NB4 (cell line): ENCODE results near the gene CABLES1.

Source experiments
- DNase-seq: peaks from one replicate; pipeline ENCODE4 v3.0.0; 2010; ENCODE audit warnings: low read depth
- H3K4me3 ChIP-seq: one replicate; pipeline ENCODE4 v1.5.1; 2011; ENCODE audit warnings: mild to moderate bottlenecking, low read depth, low read length, moderate library complexity
- MYC ChIP-seq: IDR thresholded peaks from 2 replicates; pipeline ENCODE4 v1.6.1; 2011; ENCODE audit warnings: low read depth, low read length
- POLR2A ChIP-seq: IDR thresholded peaks from 2 replicates; pipeline ENCODE4 v1.6.1; 2011; ENCODE audit warnings: mild to moderate bottlenecking; ENCODE audit not compliant: insufficient read length; ENCODE audit errors: extremely low read depth
- TF ChIP-seq, protein P1 (sequence below): IDR thresholded peaks from one replicate; pipeline ENCODE4 v1.5.1; 2012; ENCODE audit warnings: low read depth, low read length
- TF ChIP-seq, protein P2 (sequence below): IDR thresholded peaks from 2 replicates; pipeline ENCODE4 v1.6.1; 2011; ENCODE audit warnings: low read depth, low read length

Gene CABLES1

GRCh38 chr18:23194155-23194996, 59.1 kb downstream of the CABLES1 start:
- no peak for DNase-seq
- TF ChIP-seq, protein P1, sequence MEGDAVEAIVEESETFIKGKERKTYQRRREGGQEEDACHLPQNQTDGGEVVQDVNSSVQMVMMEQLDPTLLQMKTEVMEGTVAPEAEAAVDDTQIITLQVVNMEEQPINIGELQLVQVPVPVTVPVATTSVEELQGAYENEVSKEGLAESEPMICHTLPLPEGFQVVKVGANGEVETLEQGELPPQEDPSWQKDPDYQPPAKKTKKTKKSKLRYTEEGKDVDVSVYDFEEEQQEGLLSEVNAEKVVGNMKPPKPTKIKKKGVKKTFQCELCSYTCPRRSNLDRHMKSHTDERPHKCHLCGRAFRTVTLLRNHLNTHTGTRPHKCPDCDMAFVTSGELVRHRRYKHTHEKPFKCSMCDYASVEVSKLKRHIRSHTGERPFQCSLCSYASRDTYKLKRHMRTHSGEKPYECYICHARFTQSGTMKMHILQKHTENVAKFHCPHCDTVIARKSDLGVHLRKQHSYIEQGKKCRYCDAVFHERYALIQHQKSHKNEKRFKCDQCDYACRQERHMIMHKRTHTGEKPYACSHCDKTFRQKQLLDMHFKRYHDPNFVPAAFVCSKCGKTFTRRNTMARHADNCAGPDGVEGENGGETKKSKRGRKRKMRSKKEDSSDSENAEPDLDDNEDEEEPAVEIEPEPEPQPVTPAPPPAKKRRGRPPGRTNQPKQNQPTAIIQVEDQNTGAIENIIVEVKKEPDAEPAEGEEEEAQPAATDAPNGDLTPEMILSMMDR = no peak
- TF ChIP-seq POLR2A (no peak), MYC (no peak)
- TF ChIP-seq, protein P2, sequence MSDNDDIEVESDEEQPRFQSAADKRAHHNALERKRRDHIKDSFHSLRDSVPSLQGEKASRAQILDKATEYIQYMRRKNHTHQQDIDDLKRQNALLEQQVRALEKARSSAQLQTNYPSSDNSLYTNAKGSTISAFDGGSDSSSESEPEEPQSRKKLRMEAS = no peak
- no peak overlapping the region for H3K4me3 ChIP-seq

DNA sequence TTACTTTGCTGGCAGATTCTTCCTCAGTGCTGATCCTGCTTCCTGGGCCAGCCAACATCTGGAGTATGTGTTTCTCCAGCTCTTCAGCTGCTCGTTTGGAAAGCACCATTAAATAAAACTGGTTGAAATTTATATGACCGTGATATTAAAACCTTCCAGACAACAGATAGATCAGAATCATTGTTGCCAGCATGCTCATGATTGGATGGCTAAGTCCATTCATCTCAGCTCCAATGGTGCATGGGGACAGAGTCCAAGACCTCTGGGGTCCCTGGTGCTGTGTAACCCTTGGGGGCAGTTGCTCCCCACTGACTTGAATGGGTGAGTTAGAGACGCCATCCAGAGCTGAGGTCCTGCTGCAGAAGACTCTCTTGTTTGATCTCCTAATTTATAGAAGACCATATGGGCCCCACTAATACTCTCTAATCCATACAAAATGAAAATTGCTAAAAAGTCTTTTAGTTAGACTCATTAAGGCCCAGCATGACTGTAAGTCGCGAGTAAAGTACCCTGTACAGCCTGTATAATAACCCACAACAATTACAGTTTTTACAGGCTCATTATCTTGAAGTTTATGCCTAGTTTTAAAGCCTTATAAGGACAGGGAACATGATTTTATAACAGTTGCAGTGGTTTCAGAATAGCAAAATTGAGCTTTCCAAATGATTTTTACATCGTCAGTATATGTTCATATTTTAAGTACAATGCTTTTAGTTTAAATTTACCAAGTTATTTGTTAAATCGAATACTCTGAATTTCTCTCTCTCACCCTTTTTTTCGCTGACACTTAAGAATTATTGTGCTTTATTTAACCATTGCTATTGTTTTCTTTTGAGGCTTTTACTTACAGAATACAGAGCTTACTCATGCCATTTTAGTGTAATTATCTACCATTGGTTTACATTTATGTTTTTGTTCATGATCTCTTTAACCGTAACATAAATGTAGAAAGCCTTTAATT, 60.0 kb downstream of the CABLES1 start:
- H3K4me3 ChIP-seq = no peak overlapping the region
- TF ChIP-seq, protein P1 = no peak
- TF ChIP-seq MYC (no peak), POLR2A (no peak)
- TF ChIP-seq, protein P2 = no peak
- DNase-seq = no peak

DNA sequence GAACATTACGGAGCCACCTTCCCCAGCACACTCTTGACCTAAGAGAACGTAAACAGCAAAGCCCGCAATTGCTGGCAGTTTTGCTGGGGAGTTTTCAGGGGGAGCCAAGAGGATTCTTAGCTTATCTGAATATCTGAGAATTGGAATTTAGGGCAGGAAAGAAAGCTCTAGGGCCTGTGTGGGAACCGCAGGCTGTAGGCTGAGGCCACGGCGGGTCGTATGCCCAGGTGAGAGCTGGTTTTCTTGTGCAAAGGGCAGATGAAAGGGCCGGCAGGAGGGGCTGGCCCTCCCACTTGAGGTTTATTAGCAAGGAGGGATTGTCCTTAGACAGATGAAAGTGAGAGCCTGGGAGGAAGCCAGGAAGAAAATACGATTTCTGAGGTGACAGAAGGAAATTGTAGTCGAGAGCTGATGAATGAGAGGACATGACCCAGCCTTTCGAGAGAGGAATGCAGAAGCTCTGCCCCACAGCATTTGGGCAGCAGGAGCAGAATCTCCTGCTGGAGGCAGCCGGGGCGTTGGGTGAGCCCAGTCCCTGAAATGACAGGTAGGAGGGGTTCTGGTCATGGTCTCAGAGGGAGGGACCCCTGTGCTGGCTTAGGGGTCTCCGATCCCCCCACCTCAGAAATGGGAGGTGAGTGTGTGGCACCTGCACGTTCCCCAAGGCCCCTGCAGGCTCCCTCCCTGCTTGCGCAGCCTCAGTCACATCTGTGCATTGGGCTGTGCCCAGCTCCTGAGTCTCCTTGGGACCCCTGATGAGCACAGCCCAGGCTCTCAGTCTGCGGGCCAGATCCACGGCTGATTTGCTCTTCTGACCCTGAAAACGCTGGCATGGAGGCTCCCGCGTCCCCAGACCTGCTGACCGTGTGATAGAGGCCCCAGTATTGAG, 61.1 kb downstream of the CABLES1 start:
- DNase-seq = no peak
- no peak overlapping the region for H3K4me3 ChIP-seq
- TF ChIP-seq MYC (no peak), POLR2A (no peak)
- TF ChIP-seq, protein P1 = no peak
- TF ChIP-seq, protein P2 = no peak

- H3K4me3 ChIP-seq = no peak overlapping the region
- TF ChIP-seq, protein P1 = no peak
- TF ChIP-seq MYC (no peak), POLR2A (no peak)
- TF ChIP-seq, protein P2 = no peak
- no peak for DNase-seq
Measured at GRCh38 chr18:23198217-23198845, 63.0 kb downstream of the CABLES1 start.
